ENCODE data around the gene MAPT. TPM values are rescaled to one million over a fixed set of nuclear protein-coding genes. Genes with fewer than 3 reads are reported as not detected.

Gene MAPT
- total RNA-seq, 2 experiments from 2014 or later, result 1.5 to 1.8 TPM

GRCh38 chr17:45973099-45973780, 78.9 kb downstream of the MAPT start:
- POLR2A ChIA-PET, result no interaction called here
- Mint-ChIP-seq H3K36me3 (no peaks in the 10 kb centered on the region), H3K4me3 (no peak overlapping the region), H3K4me1 (ENCODE audit: low read depth) (no peaks in the 10 kb centered on the region), H3K27ac (no peak overlapping the region), H3K9me3 (peaks cover 4% of the 10 kb centered on the region), H3K27me3 (peaks cover 6% of the 10 kb centered on the region)
- intact Hi-C loops (cut with micrococcal nuclease), result no loop called here
- CTCF ChIA-PET, result interaction anchor here (0.6 kb wide), 1 partner anchor 141 kb away, joined by 3 read pairs; no protein-coding TSS in a partner anchor
- DNase-seq, result no peak

GRCh38 chr17:45973946-45974859, 79.8 kb downstream of the MAPT start:
- Mint-ChIP-seq H3K9me3 (peaks cover 4% of the 10 kb centered on the region), H3K4me1 (ENCODE audit: low read depth) (no peaks in the 10 kb centered on the region), H3K4me3 (no peak overlapping the region), H3K27ac (no peak overlapping the region), H3K36me3 (no peaks in the 10 kb centered on the region), H3K27me3 (peaks cover 6% of the 10 kb centered on the region)
- CTCF ChIA-PET, result no interaction called here
- DNase-seq, result no peak
- POLR2A ChIA-PET, result no interaction called here
- intact Hi-C loops (cut with micrococcal nuclease), result no loop called here

- DNase-seq, result no peak
- ChIA-PET POLR2A (no interaction called here), CTCF (no interaction called here)
- Mint-ChIP-seq H3K4me1 (ENCODE audit: low read depth) (no peaks in the 10 kb centered on the region), H3K36me3 (no peaks in the 10 kb centered on the region), H3K9me3 (peaks cover 4% of the 10 kb centered on the region), H3K27me3 (peaks cover 2% of the 10 kb centered on the region), H3K27ac (no peak overlapping the region), H3K4me3 (no peak overlapping the region)
- intact Hi-C loops (cut with micrococcal nuclease), result no loop called here
These were observed 80.7 kb downstream of the MAPT start for GRCh38 chr17:45974916-45975630.

- peaks cover 2% of the 10 kb centered on the region for H3K27me3 Mint-ChIP-seq
- intact Hi-C loops (cut with micrococcal nuclease), result no loop called here
- H3K4me1 Mint-ChIP-seq (ENCODE audit: low read depth), result no peaks in the 10 kb centered on the region
- no peak overlapping the region for H3K4me3 Mint-ChIP-seq
- no peak for DNase-seq
- H3K36me3 Mint-ChIP-seq, result no peaks in the 10 kb centered on the region
- CTCF ChIA-PET, result no interaction called here
- POLR2A ChIA-PET, result no interaction called here
- H3K27ac Mint-ChIP-seq, result no peak overlapping the region
- peaks cover 4% of the 10 kb centered on the region for H3K9me3 Mint-ChIP-seq
These were observed 81.4 kb downstream of the MAPT start for GRCh38 chr17:45975640-45976295.

GRCh38 chr17:45976391-45976754, 82.0 kb downstream of the MAPT start:
- no peak for DNase-seq
- Mint-ChIP-seq H3K27me3 (peaks cover 2% of the 10 kb centered on the region), H3K27ac (no peak overlapping the region), H3K4me3 (no peak overlapping the region), H3K36me3 (no peaks in the 10 kb centered on the region), H3K9me3 (peaks cover 4% of the 10 kb centered on the region), H3K4me1 (ENCODE audit: low read depth) (no peaks in the 10 kb centered on the region)
- CTCF ChIA-PET, result no interaction called here
- intact Hi-C loops (cut with micrococcal nuclease), result no loop called here
- POLR2A ChIA-PET, result no interaction called here

GRCh38 chr17:45976755-45977505, 82.6 kb downstream of the MAPT start:
- ChIA-PET POLR2A (no interaction called here), CTCF (no interaction called here)
- Mint-ChIP-seq H3K27me3 (peaks cover 2% of the 10 kb centered on the region), H3K4me1 (ENCODE audit: low read depth) (no peaks in the 10 kb centered on the region), H3K27ac (no peak overlapping the region), H3K36me3 (no peaks in the 10 kb centered on the region), H3K4me3 (no peak overlapping the region), H3K9me3 (peaks cover 4% of the 10 kb centered on the region)
- DNase-seq, result no peak
- intact Hi-C loops (cut with micrococcal nuclease), result no loop called here

- ChIA-PET CTCF (no interaction called here), POLR2A (no interaction called here)
- intact Hi-C loops (cut with micrococcal nuclease), result no loop called here
- Mint-ChIP-seq H3K36me3 (no peaks in the 10 kb centered on the region), H3K4me1 (ENCODE audit: low read depth) (no peaks in the 10 kb centered on the region), H3K27ac (no peak overlapping the region), H3K27me3 (peaks cover under 1% of the 10 kb centered on the region), H3K4me3 (no peak overlapping the region), H3K9me3 (peaks cover 2% of the 10 kb centered on the region)
- no peak for DNase-seq
These were observed 83.1 kb downstream of the MAPT start for GRCh38 chr17:45977506-45977824.

GRCh38 chr17:45977976-45978626, 83.7 kb downstream of the MAPT start:
- ChIA-PET CTCF (no interaction called here), POLR2A (no interaction called here)
- H3K4me3 Mint-ChIP-seq, result no peak overlapping the region
- H3K9me3 Mint-ChIP-seq, result no peaks in the 10 kb centered on the region
- no peak overlapping the region for H3K27ac Mint-ChIP-seq
- no peak for DNase-seq
- H3K4me1 Mint-ChIP-seq (ENCODE audit: low read depth), result no peaks in the 10 kb centered on the region
- no peaks in the 10 kb centered on the region for H3K36me3 Mint-ChIP-seq
- intact Hi-C loops (cut with micrococcal nuclease), result no loop called here
- H3K27me3 Mint-ChIP-seq, result no peaks in the 10 kb centered on the region

GRCh38 chr17:45979137-45979536, 84.8 kb downstream of the MAPT start:
- intact Hi-C loops (cut with micrococcal nuclease), result no loop called here
- H3K36me3 Mint-ChIP-seq, result no peaks in the 10 kb centered on the region
- no peak overlapping the region for H3K27ac Mint-ChIP-seq
- no peak for DNase-seq
- H3K9me3 Mint-ChIP-seq, result no peaks in the 10 kb centered on the region
- H3K4me1 Mint-ChIP-seq (ENCODE audit: low read depth), result no peaks in the 10 kb centered on the region
- ChIA-PET CTCF (interaction anchor here (0.7 to 0.8 kb wide), 2 partner anchors 22 to 196 kb away, joined by 3 read pairs; no protein-coding TSS in a partner anchor), POLR2A (no interaction called here)
- H3K4me3 Mint-ChIP-seq, result no peak overlapping the region
- no peaks in the 10 kb centered on the region for H3K27me3 Mint-ChIP-seq

- H3K27me3 Mint-ChIP-seq, result no peaks in the 10 kb centered on the region
- intact Hi-C loops (cut with micrococcal nuclease), result no loop called here
- H3K4me1 Mint-ChIP-seq (ENCODE audit: low read depth), result no peaks in the 10 kb centered on the region
- DNase-seq, result no peak
- no peak overlapping the region for H3K4me3 Mint-ChIP-seq
- CTCF ChIA-PET, result no interaction called here
- H3K27ac Mint-ChIP-seq, result no peak overlapping the region
- POLR2A ChIA-PET, result no interaction called here
- H3K9me3 Mint-ChIP-seq, result no peaks in the 10 kb centered on the region
- no peaks in the 10 kb centered on the region for H3K36me3 Mint-ChIP-seq
These were observed 86.5 kb downstream of the MAPT start for GRCh38 chr17:45980855-45981254.

GRCh38 chr17:45981306-45981705, 87.0 kb downstream of the MAPT start:
- ChIA-PET POLR2A (no interaction called here), CTCF (no interaction called here)
- Mint-ChIP-seq H3K27me3 (no peaks in the 10 kb centered on the region), H3K4me1 (ENCODE audit: low read depth) (no peaks in the 10 kb centered on the region), H3K36me3 (no peaks in the 10 kb centered on the region), H3K27ac (no peak overlapping the region), H3K4me3 (no peak overlapping the region), H3K9me3 (no peaks in the 10 kb centered on the region)
- intact Hi-C loops (cut with micrococcal nuclease), result no loop called here
- no peak for DNase-seq

Measured in activated CD4-positive, alpha-beta memory T cell treated with anti-CD3 and anti-CD28 coated beads for 36 hours (primary cell).